ENCODE measurements around the gene TNFRSF1A.
A peak's percentile ranks its signal among the peaks of the same experiment; 100 is the strongest.

The TNFRSF1A gene

GRCh38 chr12:6323340-6323994 lies 18.4 kb downstream of the TNFRSF1A start:
- DNase-seq (ENCODE audit: low read depth): peak; percentile 93

- DNase-seq (ENCODE audit: low read depth): no peak
Observed at GRCh38 chr12:6322969-6323339, 18.9 kb downstream of the TNFRSF1A start.

GRCh38 chr12:6322352-6322751 lies 19.5 kb downstream of the TNFRSF1A start:
- DNase-seq (ENCODE audit: low read depth): no peak

GRCh38 chr12:6321905-6322304 lies 20.0 kb downstream of the TNFRSF1A start:
- DNase-seq (ENCODE audit: low read depth): no peak

GRCh38 chr12:6319446-6319845 lies 22.4 kb downstream of the TNFRSF1A start:
- DNase-seq (ENCODE audit: low read depth): no peak

DNA sequence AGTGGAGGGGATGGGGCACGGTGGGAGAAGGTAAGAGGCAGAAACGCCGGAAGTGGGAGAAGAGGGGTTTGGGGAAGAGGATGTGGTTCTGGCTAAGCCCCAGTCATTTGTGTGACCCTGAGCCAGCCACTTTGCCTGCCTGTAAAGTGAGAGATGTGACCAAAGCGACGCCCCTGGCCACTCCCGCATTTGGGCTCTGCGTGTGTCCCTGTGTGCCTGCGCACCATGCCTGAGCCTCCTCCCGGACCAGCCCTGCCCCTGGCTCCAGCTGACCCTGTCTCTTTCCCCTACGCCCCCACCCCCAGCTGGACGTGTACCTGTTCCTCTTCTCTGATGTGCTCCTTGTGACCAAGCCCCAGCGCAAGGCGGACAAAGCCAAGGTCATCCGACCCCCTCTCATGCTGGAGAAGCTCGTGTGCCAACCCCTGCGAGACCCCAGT lies 23.4 kb downstream of the TNFRSF1A start:
- DNase-seq (ENCODE audit: low read depth): no peak

DNA sequence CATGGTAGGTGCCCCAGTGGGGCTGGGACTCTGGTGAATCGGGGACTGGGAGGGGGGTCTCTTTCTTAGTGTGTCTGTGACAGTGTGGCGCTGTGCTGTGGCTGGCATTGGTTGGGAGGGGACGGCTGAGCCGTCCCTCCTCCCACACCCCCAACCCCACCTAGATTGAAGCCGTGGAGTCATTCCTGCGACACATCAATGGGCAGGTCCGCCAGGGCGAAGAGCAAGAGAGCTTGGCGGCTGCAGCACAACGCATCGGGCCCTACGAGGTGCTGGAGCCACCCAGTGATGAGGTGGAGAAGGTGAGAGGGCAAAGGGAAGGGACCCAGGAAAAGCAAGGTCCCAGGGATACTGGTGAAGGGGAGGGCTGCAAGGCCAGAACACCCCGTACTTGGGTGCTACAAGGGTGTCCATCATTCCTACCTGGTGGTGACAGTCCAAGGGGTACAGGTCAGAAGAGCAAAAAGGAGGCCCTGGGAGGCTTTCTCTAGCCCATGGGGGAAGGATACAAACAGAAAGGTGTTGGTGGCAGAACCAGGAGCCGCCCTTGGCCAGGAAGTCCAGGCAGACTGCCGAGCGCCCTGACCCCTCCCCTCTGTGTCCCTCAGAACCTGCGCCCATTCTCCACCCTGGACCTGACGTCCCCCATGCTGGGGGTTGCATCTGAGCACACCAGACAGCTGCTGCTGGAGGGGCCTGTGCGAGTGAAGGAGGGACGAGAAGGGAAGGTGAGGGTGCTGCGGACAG lies 24.0 kb downstream of the TNFRSF1A start:
- DNase-seq (ENCODE audit: low read depth): no peak

- no peak for DNase-seq (ENCODE audit: low read depth)
Observed at GRCh38 chr12:6316921-6317692, 24.8 kb downstream of the TNFRSF1A start.

DNA sequence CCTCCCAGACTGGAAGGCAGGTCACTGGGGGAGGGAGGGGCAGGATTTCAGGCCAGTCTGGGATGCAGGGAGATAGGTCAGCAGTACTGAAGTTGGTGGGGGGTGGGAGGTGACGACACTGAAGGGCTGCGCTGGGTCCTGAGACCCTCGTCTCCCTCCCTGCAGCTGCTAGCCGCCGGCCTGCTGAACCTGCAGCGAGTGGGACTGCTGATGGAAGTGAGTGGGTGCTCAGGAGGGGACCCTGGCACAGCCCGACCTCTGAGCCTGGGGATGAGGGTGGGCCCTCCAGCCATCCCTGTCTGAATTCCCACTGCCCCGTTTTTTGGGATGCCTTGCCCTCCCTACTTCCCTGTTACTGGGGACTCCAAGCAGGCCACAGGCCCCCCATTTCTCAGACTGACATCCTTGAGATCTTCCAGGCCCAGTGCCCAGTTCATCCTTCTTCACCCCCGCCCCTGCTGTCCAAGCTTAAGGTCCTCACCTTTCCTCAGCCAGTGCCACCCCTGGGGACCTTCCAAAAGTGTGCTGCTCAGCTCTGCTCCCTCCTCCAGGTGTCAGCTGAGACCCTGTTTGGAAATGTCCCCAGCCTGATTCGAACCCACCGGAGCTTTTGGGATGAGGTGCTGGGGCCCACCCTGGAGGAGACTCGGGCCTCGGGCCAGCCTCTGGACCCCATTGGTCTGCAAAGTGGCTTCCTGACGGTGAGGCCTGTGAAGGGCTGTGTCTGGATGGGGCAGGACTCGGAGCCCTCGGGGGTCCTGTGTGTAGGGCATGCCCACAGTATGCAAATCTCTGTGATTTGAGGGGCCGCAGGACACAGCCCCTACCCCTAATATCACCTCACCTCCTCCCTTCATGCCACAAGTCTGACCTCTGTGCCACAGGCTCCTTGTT lies 25.9 kb downstream of the TNFRSF1A start:
- no peak for DNase-seq (ENCODE audit: low read depth)

DNA sequence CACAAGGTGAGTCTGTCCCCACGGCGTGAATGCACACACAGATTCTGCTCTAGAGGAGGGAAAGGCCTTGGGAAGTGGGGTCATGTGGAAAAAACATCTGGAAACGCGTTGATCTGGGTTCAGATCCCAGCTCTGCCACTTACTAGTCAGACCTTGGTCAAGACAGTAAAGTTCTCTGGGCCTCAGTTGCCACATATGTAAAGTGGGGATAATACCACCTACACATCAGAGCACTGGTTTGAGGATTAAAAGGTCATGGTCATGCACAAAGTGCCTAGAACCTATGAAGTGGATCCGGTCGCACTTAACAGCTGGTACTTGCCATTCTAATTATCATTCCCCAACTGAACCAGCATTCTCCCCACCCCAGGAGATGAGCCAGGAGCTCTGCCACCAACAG lies 26.7 kb downstream of the TNFRSF1A start:
- DNase-seq (ENCODE audit: low read depth): no peak

- no peak for DNase-seq (ENCODE audit: low read depth)
Observed at GRCh38 chr12:6314776-6315175, 27.1 kb downstream of the TNFRSF1A start.

DNA sequence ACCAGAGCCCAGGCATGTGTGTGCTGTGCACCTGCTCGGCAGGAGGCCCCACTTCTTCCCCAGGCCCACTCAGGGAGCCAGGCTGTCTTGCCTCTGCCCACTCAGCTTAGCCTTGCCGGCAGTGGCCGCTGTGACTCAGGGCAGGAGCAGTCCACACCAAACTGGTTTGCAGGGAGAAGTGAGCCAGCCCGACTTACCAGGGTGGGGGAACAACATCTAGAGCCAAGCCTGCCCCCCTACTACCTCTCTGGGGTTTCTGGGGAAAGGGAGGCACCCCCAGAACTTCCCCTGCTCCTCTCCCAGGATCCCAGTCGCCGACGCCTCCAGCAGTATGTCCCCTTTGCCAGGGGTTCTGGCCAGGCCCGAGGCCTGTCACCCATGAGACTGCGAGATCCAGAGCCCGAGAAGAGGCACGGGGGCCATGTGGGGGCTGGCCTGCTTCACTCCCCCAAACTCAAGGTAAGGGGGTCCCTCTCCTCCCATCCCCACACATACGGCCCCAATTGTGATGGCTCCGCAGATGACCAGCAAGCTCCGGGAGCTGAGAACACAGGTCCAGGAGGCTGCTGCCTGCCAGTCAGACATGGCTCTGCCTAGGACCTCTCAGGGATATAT lies 28.4 kb downstream of the TNFRSF1A start:
- no peak for DNase-seq (ENCODE audit: low read depth)

DNA sequence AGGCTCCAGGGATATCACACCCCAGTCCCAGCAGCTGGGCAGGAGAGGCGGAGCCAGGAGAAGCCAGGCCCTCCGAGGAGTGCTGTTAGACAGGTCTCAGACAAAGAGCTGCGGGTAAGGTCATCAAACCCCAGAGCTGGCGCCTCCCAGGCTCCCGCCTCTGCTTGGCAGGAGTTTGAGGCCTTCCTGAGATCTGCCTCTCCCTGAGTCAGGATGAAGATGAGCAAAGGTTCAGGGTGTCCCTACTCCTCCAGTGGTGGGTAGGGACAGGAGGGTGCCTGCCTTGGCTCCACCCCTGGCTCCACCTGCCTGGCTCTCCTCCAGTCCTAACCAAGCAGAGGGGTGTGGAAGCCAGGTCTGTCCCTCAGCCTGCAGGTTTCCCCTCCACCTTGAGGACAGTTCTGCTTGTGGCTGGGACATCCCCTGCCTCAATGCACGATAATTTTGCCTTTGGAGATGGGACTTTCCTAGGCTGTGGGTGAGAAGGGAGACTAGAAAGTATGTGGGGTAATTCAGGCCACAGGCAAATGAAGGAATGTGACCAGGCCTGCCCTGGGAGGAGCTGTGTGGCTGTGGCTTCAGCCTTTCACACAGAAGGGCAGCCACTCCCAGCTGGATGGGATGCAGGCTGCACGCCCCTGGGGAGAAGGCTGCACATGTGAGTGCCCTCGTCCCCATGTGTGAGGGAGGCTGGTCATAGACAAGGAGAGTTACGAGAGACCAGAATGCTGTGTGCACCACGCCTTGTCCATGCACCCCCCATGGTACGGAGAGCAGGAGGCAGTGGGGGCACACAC lies 29.1 kb downstream of the TNFRSF1A start:
- DNase-seq (ENCODE audit: low read depth): no peak

DNA sequence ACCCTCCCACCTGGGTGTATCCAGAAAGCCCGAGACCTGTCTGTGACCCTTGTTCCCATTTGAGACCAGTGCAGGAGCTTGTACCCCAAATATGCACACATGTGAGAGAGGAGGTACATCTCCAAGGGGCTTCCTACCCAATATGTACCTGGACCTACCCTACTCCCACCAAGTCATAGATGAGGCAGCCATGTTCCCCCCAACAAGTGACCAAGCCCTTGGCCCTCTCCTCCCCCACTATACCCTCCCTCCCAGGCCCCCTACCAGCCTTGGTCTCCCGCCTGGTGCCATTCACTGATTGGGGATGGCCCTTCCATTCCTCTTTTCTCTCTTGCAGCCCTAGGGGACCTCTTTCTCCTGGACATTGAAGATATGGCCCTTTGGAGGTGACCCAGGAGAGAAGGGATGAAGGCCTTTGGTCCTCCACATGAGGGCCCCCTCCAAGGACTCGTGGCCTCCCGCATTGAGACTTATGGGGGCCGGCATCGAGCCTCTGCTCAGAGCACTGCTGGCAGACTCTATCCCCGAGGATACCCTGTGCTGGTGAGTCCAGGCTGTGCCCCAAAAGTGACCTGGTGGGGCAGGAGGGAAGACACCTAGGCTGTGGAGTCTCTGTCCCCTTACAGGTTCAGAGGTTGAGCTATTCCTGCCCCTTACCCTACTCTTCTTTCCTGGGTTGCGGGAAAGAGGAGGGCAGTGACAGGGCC lies 29.9 kb downstream of the TNFRSF1A start:
- no peak for DNase-seq (ENCODE audit: low read depth)

DNA sequence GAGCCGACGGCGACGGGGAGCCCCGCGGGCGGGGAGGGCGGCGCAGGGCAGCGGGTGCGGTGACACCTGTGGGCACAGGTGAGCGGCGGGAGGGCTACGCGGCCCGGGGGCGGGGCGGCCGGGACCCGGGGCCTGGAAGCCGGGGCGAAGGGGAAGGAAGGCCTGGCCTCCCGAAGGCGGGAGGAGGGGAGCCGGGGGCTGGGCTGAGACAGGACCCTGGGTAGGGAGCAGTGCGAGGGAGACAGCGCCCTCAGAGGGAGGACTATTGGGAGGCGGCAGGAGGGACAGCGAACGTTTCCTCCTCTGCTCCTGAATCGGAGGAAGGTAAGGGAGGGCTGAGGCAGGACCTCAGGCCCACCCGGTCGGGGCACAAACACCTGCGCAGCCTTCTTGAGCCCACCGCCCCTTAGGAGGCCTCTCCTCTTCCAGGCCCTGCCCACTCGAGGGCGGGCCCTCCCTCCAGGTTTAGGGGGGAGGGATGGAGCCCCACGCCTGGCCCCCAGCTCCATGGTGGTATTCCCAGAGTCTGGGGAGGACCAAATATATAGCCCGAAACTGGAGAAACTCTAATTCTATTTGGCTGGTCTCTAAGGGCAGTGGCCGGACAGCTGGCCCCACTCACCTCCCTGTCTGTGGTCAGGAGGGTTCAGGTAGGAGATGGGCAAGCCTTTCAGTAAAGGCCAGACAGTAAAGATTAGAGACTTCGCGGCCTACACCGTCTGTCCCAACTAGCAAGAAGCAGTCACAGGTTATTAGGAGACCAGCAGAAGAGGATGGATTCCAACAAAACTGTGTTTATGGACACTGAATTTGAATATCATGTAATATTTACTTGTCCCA lies 30.9 kb downstream of the TNFRSF1A start:
- DNase-seq (ENCODE audit: low read depth): no peak

DNA sequence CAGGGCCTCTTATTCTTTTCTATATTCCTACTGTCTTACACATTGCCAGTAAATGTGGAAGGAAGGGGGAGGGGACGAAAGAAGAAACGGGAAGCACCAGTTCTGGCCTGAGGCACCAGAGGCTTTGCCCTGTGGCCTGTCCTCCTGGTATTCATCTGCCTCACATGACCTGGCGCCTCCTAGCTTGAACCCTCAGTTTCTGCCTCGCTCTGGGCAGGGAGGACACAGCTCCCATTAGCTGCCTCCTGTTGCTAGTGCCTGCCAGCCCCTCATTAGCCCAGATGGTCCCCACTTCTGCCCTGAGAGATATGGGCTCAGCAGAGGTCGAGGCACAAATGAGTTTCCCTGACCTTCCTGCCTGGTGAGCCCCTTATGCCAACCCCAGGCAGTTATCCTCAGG lies 34.3 kb downstream of the TNFRSF1A start:
- DNase-seq (ENCODE audit: low read depth): no peak

GRCh38 chr12:6306599-6307220 lies 35.2 kb downstream of the TNFRSF1A start:
- no peak for DNase-seq (ENCODE audit: low read depth)

GRCh38 chr12:6306151-6306550 lies 35.7 kb downstream of the TNFRSF1A start:
- DNase-seq (ENCODE audit: low read depth): no peak

- no peak for DNase-seq (ENCODE audit: low read depth)
Observed at GRCh38 chr12:6303071-6303470, 38.8 kb downstream of the TNFRSF1A start.
